ENCODE measurements around the gene PSMB2.

GRCh38 chr1:35640380-35641232 lies 720 bp downstream of the PSMB2 start:
- TF ChIP-seq TARDBP (IDR thresholded peaks at IDR 0.05) (no peak), HDGF (IDR thresholded peaks at IDR 0.05; ENCODE audit: borderline replicate concordance) (no peak), BHLHE40 (IDR thresholded peaks at IDR 0.05; ENCODE audit: borderline replicate concordance) (no peak), ELF4 (IDR thresholded peaks at IDR 0.05) (no peak), SP1 (IDR thresholded peaks at IDR 0.05) (no peak), ZNF384 (IDR thresholded peaks at IDR 0.05) (no peak), FOXK2 (IDR thresholded peaks at IDR 0.05) (no peak)

Data from HEK293T (cell line).